HFFc6 (cell line): Measurements from ENCODE around the gene CBFB. TPM values are rescaled to one million over a fixed set of nuclear protein-coding genes. Genes with fewer than 3 reads are reported as not detected.

ENCODE experiments used
- DNase-seq: peaks from one replicate; pipeline ENCODE4 v3.0.0-alpha.2; 2018
- H3K27ac Mint-ChIP-seq: 2 replicates; pipeline ENCODE4 v1.8.0; 2020; ENCODE audit warnings: mild to moderate bottlenecking, mixed read lengths
- H3K27me3 Mint-ChIP-seq: 2 replicates; pipeline ENCODE4 v1.8.0; 2021; ENCODE audit warnings: mild to moderate bottlenecking, moderate library complexity, mixed read lengths; ENCODE audit not compliant: insufficient read depth
- H3K36me3 Mint-ChIP-seq: 2 replicates; pipeline ENCODE4 v1.8.0; 2021; ENCODE audit warnings: low read depth, mixed read lengths
- H3K4me1 Mint-ChIP-seq: 2 replicates; pipeline ENCODE4 v1.8.0; 2020; ENCODE audit warnings: low read depth, mixed read lengths
- H3K4me3 Mint-ChIP-seq: 2 replicates; pipeline ENCODE4 v1.8.0; 2020; ENCODE audit warnings: mild to moderate bottlenecking, moderate library complexity, mixed read lengths
- H3K9me3 Mint-ChIP-seq: 2 replicates; pipeline ENCODE4 v1.8.0; 2020; ENCODE audit warnings: mild to moderate bottlenecking, mixed read lengths
- CTCF ChIP-seq: fragments of 200-600 bp; sonication (generic); IDR thresholded peaks from 2 replicates; pipeline ENCODE4 v1.5.0; 2021; ENCODE audit warnings: antibody characterized with exemption, mild to moderate bottlenecking
- total RNA-seq, 6 experiments: library from RNA; stranded (reverse); fragmentation: NEBNext Ultra II Directional; extraction: Animal tissue kit (Norgen Biotek cat#: 25700); gene quantifications; 2 replicates in 1 of 6; 3 replicates in 5 of 6; pipeline ENCODE4 v1.2.3, GENCODE V29; 2021

CBFB gene
- total RNA-seq, 6 experiments from 2014 or later = 55.2 to 84.4 (median 69.5) TPM

DNA sequence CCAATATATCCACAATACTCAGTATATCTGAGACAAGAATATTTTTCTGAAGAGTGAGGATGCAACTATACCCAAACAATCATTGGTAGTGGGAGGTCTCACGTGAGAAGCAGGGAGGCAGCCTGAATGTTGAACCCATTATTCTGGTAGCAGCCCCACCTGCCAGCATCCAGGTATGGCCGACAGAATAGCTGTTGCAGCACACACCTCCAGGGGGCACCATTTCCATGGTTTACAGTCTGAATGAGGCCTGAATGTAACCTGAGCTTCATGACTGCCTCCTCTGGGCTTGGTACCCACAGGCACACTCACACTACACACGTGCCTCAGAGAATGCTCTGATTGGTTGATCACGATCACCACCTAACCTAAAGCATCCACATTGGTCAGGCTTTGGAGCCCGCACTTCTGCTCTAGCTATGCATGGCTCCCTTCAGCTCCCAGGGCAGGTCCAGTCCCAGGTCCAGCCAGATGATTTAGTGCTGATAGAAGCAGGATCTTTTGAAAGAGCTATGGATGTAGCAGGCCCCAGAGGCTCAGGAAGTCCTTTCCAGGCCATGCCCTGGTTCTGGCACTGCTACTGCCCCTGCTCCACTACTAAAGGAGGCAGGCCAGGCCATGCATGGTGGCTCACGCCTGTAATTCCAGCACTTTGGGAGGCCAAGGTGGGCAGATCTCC, 11.0 kb upstream of the CBFB start:
- Mint-ChIP-seq H3K4me3 (no peak overlapping the region), H3K36me3 (no peaks in the 10 kb centered on the region), H3K4me1 (peaks cover 15% of the 10 kb centered on the region), H3K27me3 (peaks cover 7% of the 10 kb centered on the region), H3K27ac (no peak overlapping the region), H3K9me3 (no peaks in the 10 kb centered on the region)
- TF ChIP-seq CTCF = peak; percentile 95
- peak; percentile 94 for DNase-seq

DNA sequence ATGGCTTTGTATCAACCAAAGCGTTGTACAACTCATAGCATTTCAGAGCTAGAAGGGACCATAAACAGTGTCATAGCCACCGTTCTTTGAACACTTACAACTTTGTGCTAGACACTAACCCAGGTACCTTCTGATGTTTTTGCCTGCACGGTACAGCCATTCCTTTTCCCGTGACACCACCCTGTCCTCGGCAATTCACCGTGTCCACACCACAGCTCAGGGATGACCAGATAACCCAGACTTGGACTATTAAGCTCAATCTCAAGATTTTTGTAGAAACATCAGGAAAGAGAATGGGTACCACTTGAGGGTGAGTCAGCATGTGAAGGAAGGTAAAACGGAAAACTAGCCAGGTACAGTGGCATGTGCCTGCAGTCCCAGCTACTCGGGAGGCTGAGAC, 9.8 kb upstream of the CBFB start:
- peaks cover 4% of the 10 kb centered on the region for H3K27me3 Mint-ChIP-seq
- DNase-seq = no peak
- peaks cover 19% of the 10 kb centered on the region for H3K4me1 Mint-ChIP-seq
- no peak for TF ChIP-seq CTCF
- no peaks in the 10 kb centered on the region for H3K9me3 Mint-ChIP-seq
- no peak overlapping the region for H3K27ac Mint-ChIP-seq
- H3K36me3 Mint-ChIP-seq = no peaks in the 10 kb centered on the region
- H3K4me3 Mint-ChIP-seq = no peak overlapping the region

DNA sequence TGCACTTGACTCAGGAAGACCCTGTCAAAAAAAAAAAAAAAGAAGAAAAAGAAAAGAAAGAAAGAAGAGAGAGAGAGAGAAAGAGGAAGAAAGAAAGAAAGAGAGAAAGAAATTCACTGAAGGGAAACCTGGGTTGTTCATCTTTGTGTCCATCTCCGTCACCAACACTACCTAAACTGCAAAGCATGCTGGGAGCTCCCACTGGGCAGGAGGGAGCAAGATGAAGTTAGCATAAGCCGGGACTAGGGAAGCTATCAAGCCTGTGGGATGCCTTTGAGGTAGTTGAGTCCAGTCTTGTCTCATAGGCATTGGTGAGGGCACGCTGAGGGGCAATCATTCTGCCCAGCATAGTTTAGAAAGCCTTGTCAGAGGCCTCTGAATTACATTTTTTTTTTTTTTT, 7.6 kb upstream of the CBFB start:
- H3K4me1 Mint-ChIP-seq = peaks cover 24% of the 10 kb centered on the region
- H3K27me3 Mint-ChIP-seq = peaks cover 4% of the 10 kb centered on the region
- no peak overlapping the region for H3K27ac Mint-ChIP-seq
- no peak overlapping the region for H3K4me3 Mint-ChIP-seq
- no peak for DNase-seq
- no peaks in the 10 kb centered on the region for H3K9me3 Mint-ChIP-seq
- TF ChIP-seq CTCF = no peak
- H3K36me3 Mint-ChIP-seq = no peaks in the 10 kb centered on the region

DNA sequence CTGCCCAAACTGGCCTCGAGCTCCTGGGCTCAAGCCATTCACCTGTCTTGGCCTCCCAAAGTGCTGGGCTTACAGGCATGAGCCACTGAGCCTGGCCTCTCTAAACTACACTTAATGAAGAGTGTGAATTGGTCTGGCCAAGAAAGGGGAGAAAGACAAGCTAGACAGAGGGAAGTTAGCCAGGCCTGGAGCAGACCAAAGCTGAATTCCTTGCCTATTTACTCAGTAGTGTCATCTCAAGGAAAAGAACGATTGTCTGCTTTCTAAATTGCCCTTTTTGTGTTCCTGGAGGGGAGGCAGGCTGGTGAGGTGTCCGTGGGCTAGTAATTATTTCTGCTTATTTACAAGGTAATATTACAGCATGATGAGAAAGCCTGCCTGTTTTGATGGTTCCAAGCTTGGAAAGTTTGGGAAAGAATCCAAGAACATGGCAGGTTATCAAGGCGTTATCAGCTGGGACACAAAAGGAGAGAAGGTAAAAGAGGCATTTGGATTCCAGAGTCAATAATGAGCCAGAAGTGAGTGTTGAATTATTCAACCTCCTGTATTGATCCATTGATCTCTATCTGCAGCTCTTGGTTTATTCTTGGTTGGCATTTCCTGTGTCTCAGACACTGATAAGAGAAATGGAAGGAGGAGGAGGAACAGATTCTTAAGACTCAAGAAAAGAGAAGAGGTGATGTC, 6.3 kb upstream of the CBFB start:
- Mint-ChIP-seq H3K9me3 (no peaks in the 10 kb centered on the region), H3K27me3 (peaks cover 2% of the 10 kb centered on the region; the same call in 1 of the 2 replicates), H3K4me3 (no peak overlapping the region; the same call in 1 of the 2 replicates), H3K36me3 (no peaks in the 10 kb centered on the region), H3K27ac (peak overlapping the region; percentile 56), H3K4me1 (peaks cover 24% of the 10 kb centered on the region)
- DNase-seq = peak; percentile 22
- TF ChIP-seq CTCF = no peak

GRCh38 chr16:67023689-67024088, 5.3 kb upstream of the CBFB start:
- TF ChIP-seq CTCF = no peak
- no peaks in the 10 kb centered on the region for H3K9me3 Mint-ChIP-seq

More at GRCh38 chr16:67023689-67024088, 5.3 kb upstream of the CBFB start:
- no peak for DNase-seq
- Mint-ChIP-seq H3K4me1 (peaks cover 24% of the 10 kb centered on the region), H3K36me3 (no peaks in the 10 kb centered on the region), H3K27ac (no peak overlapping the region), H3K4me3 (no peak overlapping the region), H3K27me3 (peaks cover 2% of the 10 kb centered on the region; the same call in 1 of the 2 replicates)
